SK-N-SH treated with all-trans-retinoic acid at 6 μM for 48 hours (cell line): ENCODE data around the gene TMC6.

Source experiments
- ATAC-seq: fragments of 200-7000 bp; cut with Tn5 transposase; 3 replicates; pipeline ENCODE4 v1.9.1; 2020; ENCODE audit warnings: mild to moderate bottlenecking, moderate library complexity
- ARNTL ChIP-seq: fragments of 450-650 bp; formaldehyde crosslinking; IDR thresholded peaks from 2 replicates; pipeline ENCODE4 v1.5.0; 2020; ENCODE audit warnings: low read depth, mild to moderate bottlenecking, moderate library complexity, borderline replicate concordance
- ESRRG ChIP-seq: fragments of 250-450 bp; sonication (Bioruptor Pico); IDR thresholded peaks from 2 replicates; pipeline ENCODE4 v1.6.1; 2021; ENCODE audit warnings: mild to moderate bottlenecking
- GLIS3 ChIP-seq: fragments of 250-450 bp; sonication (Bioruptor Pico); IDR thresholded peaks from 2 replicates; pipeline ENCODE4 v1.5.0; 2020; ENCODE audit warnings: mild to moderate bottlenecking, moderate library complexity
- ISL1 ChIP-seq: fragments of 250-450 bp; sonication (Bioruptor Pico); IDR thresholded peaks from 2 replicates; pipeline ENCODE4 v2.1.2; 2022; ENCODE audit warnings: mild to moderate bottlenecking, moderate library complexity
- OSR1 ChIP-seq: fragments of 250-450 bp; sonication (Bioruptor Pico); IDR thresholded peaks from 2 replicates; pipeline ENCODE4 v1.8.0; 2022; ENCODE audit warnings: moderate library complexity, mild to moderate bottlenecking, inconsistent platforms
- PPARA ChIP-seq: fragments of 250-450 bp; sonication (Bioruptor Pico); IDR thresholded peaks from 2 replicates; pipeline ENCODE4 v1.5.0; 2020; ENCODE audit warnings: mild to moderate bottlenecking, borderline replicate concordance
- RARB ChIP-seq: fragments of 250-450 bp; sonication (Bioruptor Pico); IDR thresholded peaks from 2 replicates; pipeline ENCODE4 v1.8.0; 2021; ENCODE audit warnings: mild to moderate bottlenecking, moderate library complexity
- SNAI2 ChIP-seq: fragments of 250-450 bp; sonication (Bioruptor Pico); IDR thresholded peaks from 2 replicates; pipeline ENCODE4 v1.5.0; 2020; ENCODE audit warnings: mild to moderate bottlenecking, moderate library complexity
- TCF4 ChIP-seq: fragments of 250-450 bp; sonication (Bioruptor Pico); IDR thresholded peaks from 2 replicates; pipeline ENCODE4 v1.8.0; 2021; ENCODE audit warnings: mild to moderate bottlenecking, moderate library complexity, borderline replicate concordance
- TOX ChIP-seq: fragments of 250-450 bp; sonication (Bioruptor Pico); IDR thresholded peaks from 2 replicates; pipeline ENCODE4 v1.8.0; 2021; ENCODE audit warnings: mild to moderate bottlenecking, moderate library complexity, borderline replicate concordance
- ZC3H10 ChIP-seq: fragments of 250-450 bp; sonication (Bioruptor Pico); IDR thresholded peaks from 2 replicates; pipeline ENCODE4 v1.5.1; 2021; ENCODE audit warnings: mild to moderate bottlenecking, moderate library complexity
- ZFP3 ChIP-seq: fragments of 250-450 bp; sonication (Bioruptor Pico); IDR thresholded peaks from 2 replicates; pipeline ENCODE4 v1.5.0; 2020; ENCODE audit warnings: mild to moderate bottlenecking, moderate library complexity
- ZFP30 ChIP-seq: fragments of 450-650 bp; formaldehyde crosslinking; IDR thresholded peaks from 2 replicates; pipeline ENCODE4 v1.5.0; 2022; ENCODE audit warnings: mild to moderate bottlenecking, moderate library complexity
- ZNF565 ChIP-seq: fragments of 450-650 bp; formaldehyde crosslinking; conservative IDR thresholded peaks from 2 replicates; pipeline ENCODE4 v1.5.0; 2020; ENCODE audit warnings: low read depth, mild to moderate bottlenecking, moderate library complexity
- ZNF70 ChIP-seq: fragments of 450-650 bp; formaldehyde crosslinking; IDR thresholded peaks from 2 replicates; pipeline ENCODE4 v1.5.0; 2020; ENCODE audit warnings: mild to moderate bottlenecking, moderate library complexity
- ZNF8 ChIP-seq: fragments of 450-650 bp; formaldehyde crosslinking; IDR thresholded peaks from 2 replicates; pipeline ENCODE4 v1.5.0; 2020; ENCODE audit warnings: mild to moderate bottlenecking, moderate library complexity
- TF ChIP-seq, protein P1 (sequence below): fragments of 250-450 bp; sonication (Bioruptor Pico); IDR thresholded peaks from 2 replicates; pipeline ENCODE4 v1.8.0; 2020; ENCODE audit warnings: mild to moderate bottlenecking, moderate library complexity, borderline replicate concordance
- TF ChIP-seq, protein P2 (sequence below): fragments of 250-450 bp; sonication (Bioruptor Pico); IDR thresholded peaks from 2 replicates; pipeline ENCODE4 v1.8.0; 2021; ENCODE audit warnings: low read depth, mild to moderate bottlenecking, moderate library complexity, borderline replicate concordance
- TF ChIP-seq, protein P3 (sequence below): fragments of 250-450 bp; sonication (Bioruptor Pico); IDR thresholded peaks from 2 replicates; pipeline ENCODE4 v1.5.0; 2020; ENCODE audit warnings: mild to moderate bottlenecking, moderate library complexity
- TF ChIP-seq, protein P4 (sequence below): fragments of 250-450 bp; sonication (Bioruptor Pico); IDR thresholded peaks from 2 replicates; pipeline ENCODE4 v1.5.1; 2020; ENCODE audit warnings: low read depth, mild to moderate bottlenecking, moderate library complexity

The TMC6 gene

DNA sequence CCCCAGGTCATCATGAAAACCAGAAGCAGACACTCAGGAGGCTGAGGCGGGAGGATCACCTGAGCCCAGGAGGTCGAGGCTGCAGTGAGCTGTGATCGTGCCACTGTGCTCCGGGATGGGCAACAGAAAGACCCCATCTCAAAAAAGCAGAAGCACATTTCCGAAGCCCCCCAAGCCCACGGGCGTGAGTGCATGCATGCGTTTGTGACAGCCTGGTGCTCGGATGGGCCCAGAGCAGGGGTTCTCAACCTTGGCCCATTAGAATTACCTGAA, 19.1 kb downstream of the TMC6 start (continued):
- TF ChIP-seq, protein P1, sequence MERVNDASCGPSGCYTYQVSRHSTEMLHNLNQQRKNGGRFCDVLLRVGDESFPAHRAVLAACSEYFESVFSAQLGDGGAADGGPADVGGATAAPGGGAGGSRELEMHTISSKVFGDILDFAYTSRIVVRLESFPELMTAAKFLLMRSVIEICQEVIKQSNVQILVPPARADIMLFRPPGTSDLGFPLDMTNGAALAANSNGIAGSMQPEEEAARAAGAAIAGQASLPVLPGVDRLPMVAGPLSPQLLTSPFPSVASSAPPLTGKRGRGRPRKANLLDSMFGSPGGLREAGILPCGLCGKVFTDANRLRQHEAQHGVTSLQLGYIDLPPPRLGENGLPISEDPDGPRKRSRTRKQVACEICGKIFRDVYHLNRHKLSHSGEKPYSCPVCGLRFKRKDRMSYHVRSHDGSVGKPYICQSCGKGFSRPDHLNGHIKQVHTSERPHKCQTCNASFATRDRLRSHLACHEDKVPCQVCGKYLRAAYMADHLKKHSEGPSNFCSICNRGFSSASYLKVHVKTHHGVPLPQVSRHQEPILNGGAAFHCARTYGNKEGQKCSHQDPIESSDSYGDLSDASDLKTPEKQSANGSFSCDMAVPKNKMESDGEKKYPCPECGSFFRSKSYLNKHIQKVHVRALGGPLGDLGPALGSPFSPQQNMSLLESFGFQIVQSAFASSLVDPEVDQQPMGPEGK (CRISPR knock-in tag), result no peak
- TF ChIP-seq, protein P2, sequence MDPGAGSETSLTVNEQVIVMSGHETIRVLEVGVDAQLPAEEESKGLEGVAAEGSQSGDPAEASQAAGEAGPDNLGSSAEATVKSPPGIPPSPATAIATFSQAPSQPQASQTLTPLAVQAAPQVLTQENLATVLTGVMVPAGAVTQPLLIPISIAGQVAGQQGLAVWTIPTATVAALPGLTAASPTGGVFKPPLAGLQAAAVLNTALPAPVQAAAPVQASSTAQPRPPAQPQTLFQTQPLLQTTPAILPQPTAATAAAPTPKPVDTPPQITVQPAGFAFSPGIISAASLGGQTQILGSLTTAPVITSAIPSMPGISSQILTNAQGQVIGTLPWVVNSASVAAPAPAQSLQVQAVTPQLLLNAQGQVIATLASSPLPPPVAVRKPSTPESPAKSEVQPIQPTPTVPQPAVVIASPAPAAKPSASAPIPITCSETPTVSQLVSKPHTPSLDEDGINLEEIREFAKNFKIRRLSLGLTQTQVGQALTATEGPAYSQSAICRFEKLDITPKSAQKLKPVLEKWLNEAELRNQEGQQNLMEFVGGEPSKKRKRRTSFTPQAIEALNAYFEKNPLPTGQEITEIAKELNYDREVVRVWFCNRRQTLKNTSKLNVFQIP (CRISPR knock-in tag), result no peak
- no peak for TF ChIP-seq ZFP3 (CRISPR knock-in tag)
- no peak for TF ChIP-seq ZNF8 (CRISPR knock-in tag)
- no peak for TF ChIP-seq TOX (CRISPR knock-in tag)
- TF ChIP-seq ZFP30, result no peak
- no peak for TF ChIP-seq PPARA (CRISPR knock-in tag)

DNA sequence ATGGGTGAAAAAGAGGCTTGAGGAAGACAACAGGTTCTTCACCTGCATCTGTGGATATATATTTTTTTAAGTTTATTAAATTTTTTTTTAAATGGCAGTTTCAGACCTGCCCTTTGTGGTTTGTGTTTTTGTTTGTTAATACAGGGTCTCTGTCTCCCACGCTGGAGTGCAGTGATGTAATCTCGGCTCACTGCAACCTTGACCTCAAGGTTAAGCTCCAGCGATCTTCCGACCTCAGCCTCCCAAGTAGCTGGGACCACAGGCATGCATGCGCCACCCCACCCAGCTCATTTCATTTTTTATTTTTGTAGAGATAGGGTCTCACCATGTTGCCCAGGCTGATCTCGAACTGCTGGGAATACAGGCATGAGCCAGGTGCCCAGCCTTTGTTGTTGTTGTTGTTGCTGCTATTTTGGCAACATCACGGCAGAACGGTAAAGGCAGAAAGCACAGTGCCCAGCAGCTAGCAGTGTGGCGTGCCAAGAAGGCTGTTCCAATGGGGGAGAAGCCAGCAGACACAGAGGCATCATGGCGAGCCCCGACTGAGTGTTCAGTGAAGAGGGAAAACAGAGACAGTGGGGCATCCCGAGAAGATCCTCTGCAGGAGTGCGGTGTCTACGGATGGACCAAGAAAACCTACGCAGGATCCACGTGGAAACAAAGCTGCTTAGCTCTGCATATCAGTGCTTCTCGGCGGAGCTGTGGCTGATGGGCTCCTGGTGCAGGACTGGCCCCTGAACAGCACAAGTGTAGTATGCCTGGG, 19.6 kb downstream of the TMC6 start:
- no peak for ATAC-seq
- TF ChIP-seq OSR1 (CRISPR knock-in tag) (no peak), PPARA (CRISPR knock-in tag) (no peak), SNAI2 (no peak), ESRRG (CRISPR knock-in tag) (no peak), RARB (no peak), ZNF70 (CRISPR knock-in tag) (no peak), ARNTL (CRISPR knock-in tag) (no peak), ISL1 (CRISPR knock-in tag) (no peak)
- TF ChIP-seq, protein P3, sequence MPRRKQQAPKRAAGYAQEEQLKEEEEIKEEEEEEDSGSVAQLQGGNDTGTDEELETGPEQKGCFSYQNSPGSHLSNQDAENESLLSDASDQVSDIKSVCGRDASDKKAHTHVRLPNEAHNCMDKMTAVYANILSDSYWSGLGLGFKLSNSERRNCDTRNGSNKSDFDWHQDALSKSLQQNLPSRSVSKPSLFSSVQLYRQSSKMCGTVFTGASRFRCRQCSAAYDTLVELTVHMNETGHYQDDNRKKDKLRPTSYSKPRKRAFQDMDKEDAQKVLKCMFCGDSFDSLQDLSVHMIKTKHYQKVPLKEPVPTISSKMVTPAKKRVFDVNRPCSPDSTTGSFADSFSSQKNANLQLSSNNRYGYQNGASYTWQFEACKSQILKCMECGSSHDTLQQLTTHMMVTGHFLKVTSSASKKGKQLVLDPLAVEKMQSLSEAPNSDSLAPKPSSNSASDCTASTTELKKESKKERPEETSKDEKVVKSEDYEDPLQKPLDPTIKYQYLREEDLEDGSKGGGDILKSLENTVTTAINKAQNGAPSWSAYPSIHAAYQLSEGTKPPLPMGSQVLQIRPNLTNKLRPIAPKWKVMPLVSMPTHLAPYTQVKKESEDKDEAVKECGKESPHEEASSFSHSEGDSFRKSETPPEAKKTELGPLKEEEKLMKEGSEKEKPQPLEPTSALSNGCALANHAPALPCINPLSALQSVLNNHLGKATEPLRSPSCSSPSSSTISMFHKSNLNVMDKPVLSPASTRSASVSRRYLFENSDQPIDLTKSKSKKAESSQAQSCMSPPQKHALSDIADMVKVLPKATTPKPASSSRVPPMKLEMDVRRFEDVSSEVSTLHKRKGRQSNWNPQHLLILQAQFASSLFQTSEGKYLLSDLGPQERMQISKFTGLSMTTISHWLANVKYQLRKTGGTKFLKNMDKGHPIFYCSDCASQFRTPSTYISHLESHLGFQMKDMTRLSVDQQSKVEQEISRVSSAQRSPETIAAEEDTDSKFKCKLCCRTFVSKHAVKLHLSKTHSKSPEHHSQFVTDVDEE (CRISPR knock-in tag), result no peak

DNA sequence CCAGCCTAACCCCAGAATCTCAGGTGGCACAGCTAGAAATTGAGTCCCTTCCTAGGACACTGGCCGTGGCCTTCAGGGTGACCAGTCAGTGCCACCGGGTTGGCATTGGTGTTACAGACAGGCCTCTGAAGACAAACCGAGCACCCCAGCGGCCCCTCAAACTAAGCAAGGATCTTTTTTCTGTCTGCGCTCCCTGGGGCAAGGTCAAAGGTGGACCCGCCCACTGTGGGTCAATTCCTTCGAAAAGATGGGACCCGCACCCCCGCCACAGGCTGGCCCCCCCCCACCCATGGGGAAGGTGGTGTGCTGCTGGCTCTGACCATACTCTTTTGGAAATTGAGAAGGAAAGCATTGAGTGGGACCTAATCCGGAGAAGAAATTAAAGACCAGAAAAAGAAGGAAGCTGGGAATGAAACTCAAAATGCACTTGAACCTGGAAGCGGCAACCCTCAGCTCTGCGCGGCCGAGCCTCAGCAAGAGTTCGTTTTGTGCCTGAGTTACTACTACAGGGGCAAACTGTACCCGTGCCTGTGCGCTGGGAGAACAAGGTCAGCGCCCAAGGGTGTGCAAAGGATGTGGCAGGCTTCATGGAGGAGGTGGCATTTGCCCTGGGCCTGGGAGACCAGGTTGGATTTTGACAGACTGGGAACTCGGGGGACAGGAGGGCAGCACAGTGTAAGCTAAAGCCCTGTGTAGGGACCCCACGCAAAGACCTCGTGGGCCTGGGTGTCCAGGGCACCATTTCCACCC, 20.4 kb downstream of the TMC6 start:
- TF ChIP-seq TOX (CRISPR knock-in tag) (no peak), ESRRG (CRISPR knock-in tag) (no peak), ZFP30 (no peak), OSR1 (CRISPR knock-in tag) (no peak), ZNF8 (CRISPR knock-in tag) (no peak)
- TF ChIP-seq, all 23 proteins: peak for 0
- no peak for ATAC-seq

DNA sequence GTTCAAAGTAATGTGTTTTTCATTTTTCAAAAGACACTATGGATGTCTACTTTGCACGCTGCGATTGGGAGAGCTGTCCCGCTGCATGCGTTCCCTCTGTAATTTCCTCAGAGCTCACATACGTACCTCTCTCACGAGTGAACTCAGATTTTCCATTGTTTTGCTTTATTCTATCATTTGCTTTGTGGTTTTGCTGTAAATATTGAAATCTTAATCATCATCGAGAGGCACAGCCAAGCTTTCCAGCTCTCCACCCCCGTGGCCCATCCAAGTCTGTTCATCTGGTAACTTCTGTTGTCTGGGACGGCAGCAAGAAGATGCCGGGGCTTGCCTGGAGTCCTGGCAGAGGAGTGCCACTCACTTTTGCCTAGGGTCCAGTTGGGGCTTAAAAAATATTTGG, 21.1 kb downstream of the TMC6 start:
- ATAC-seq, result no peak
- TF ChIP-seq ISL1 (CRISPR knock-in tag), result no peak
- TF ChIP-seq TCF4, result no peak
- TF ChIP-seq, protein P2 (CRISPR knock-in tag), result no peak
- no peak for TF ChIP-seq GLIS3
- TF ChIP-seq, protein P3 (CRISPR knock-in tag), result no peak
- TF ChIP-seq ZNF8 (CRISPR knock-in tag), result no peak
- TF ChIP-seq ZC3H10 (CRISPR knock-in tag), result no peak
- no peak for TF ChIP-seq PPARA (CRISPR knock-in tag)
- no peak for TF ChIP-seq ZNF565
- TF ChIP-seq, protein P4, sequence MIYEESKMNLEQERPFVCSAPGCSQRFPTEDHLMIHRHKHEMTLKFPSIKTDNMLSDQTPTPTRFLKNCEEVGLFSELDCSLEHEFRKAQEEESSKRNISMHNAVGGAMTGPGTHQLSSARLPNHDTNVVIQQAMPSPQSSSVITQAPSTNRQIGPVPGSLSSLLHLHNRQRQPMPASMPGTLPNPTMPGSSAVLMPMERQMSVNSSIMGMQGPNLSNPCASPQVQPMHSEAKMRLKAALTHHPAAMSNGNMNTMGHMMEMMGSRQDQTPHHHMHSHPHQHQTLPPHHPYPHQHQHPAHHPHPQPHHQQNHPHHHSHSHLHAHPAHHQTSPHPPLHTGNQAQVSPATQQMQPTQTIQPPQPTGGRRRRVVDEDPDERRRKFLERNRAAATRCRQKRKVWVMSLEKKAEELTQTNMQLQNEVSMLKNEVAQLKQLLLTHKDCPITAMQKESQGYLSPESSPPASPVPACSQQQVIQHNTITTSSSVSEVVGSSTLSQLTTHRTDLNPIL, result no peak
- TF ChIP-seq ZNF70 (CRISPR knock-in tag), result no peak
- no peak for TF ChIP-seq OSR1 (CRISPR knock-in tag)
- no peak for TF ChIP-seq ZFP30
- TF ChIP-seq TOX (CRISPR knock-in tag), result no peak
